ENCODE measurements around the gene STH. TPM values are rescaled to one million over a fixed set of nuclear protein-coding genes. Genes with fewer than 3 reads are reported as not detected.

Gene STH
- total RNA-seq, 2 donors from 2014 or later, result not detected

DNA sequence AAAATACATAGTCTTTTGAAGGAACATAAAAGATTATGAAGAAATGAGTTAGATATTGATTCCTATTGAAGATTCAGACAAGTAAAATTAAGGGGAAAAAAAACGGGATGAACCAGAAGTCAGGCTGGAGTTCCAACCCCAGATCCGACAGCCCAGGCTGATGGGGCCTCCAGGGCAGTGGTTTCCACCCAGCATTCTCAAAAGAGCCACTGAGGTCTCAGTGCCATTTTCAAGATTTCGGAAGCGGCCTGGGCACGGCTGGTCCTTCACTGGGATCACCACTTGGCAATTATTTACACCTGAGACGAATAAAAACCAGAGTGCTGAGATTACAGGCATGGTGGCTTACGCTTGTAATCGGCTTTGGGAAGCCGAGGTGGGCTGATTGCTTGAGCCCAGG is 9.5 kb downstream of the STH start:
- Histone ChIP-seq H3K4me1 (ENCODE audit: control insufficient read depth, insufficient read depth, low read length) (no peaks in the 10 kb centered on the region), H3K36me3 (ENCODE audit: control insufficient read depth, insufficient read depth, low read length) (no peaks in the 10 kb centered on the region), H3K9ac (ENCODE audit: extremely low read depth, low read length, poor library complexity, severe bottlenecking) (no peak overlapping the region), H3K27ac (ENCODE audit: low read depth, low read length) (no peak overlapping the region), H3K9me3 (ENCODE audit: control insufficient read depth, low read length) (no peaks in the 10 kb centered on the region), H3K27me3 (ENCODE audit: control insufficient read depth, insufficient read depth, low read length, poor library complexity, severe bottlenecking) (no peaks in the 10 kb centered on the region), H3K4me3 (ENCODE audit: low read length) (no peak overlapping the region)
- Mint-ChIP-seq H3K36me3 (ENCODE audit: low read depth) (no peaks in the 10 kb centered on the region), H3K4me3 (no peak overlapping the region), H3K27ac (no peak overlapping the region), H3K4me1 (no peaks in the 10 kb centered on the region), H3K9me3 (peaks cover 2% of the 10 kb centered on the region), H3K27me3 (ENCODE audit: insufficient read depth) (no peaks in the 10 kb centered on the region)
- WGBS, 2 experiments (ENCODE audit: insufficient coverage in 1 of 2, insufficient read length in 1 of 2), result 92 to 96% methylated on average over 9 of the region's 9 CpGs
- TF ChIP-seq, protein P1, sequence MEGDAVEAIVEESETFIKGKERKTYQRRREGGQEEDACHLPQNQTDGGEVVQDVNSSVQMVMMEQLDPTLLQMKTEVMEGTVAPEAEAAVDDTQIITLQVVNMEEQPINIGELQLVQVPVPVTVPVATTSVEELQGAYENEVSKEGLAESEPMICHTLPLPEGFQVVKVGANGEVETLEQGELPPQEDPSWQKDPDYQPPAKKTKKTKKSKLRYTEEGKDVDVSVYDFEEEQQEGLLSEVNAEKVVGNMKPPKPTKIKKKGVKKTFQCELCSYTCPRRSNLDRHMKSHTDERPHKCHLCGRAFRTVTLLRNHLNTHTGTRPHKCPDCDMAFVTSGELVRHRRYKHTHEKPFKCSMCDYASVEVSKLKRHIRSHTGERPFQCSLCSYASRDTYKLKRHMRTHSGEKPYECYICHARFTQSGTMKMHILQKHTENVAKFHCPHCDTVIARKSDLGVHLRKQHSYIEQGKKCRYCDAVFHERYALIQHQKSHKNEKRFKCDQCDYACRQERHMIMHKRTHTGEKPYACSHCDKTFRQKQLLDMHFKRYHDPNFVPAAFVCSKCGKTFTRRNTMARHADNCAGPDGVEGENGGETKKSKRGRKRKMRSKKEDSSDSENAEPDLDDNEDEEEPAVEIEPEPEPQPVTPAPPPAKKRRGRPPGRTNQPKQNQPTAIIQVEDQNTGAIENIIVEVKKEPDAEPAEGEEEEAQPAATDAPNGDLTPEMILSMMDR (conservative IDR thresholded peaks at IDR 0.05), result no peak
- no peak for DNase-seq

DNA sequence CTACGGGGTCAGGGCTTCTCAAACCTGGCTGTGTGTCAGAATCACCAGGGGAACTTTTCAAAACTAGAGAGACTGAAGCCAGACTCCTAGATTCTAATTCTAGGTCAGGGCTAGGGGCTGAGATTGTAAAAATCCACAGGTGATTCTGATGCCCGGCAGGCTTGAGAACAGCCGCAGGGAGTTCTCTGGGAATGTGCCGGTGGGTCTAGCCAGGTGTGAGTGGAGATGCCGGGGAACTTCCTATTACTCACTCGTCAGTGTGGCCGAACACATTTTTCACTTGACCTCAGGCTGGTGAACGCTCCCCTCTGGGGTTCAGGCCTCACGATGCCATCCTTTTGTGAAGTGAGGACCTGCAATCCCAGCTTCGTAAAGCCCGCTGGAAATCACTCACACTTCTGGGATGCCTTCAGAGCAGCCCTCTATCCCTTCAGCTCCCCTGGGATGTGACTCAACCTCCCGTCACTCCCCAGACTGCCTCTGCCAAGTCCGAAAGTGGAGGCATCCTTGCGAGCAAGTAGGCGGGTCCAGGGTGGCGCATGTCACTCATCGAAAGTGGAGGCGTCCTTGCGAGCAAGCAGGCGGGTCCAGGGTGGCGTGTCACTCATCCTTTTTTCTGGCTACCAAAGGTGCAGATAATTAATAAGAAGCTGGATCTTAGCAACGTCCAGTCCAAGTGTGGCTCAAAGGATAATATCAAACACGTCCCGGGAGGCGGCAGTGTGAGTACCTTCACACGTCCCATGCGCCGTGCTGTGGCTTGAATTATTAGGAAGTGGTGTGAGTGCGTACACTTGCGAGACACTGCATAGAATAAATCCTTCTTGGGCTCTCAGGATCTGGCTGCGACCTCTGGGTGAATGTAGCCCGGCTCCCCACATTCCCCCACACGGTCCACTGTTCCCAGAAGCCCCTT is 10.9 kb downstream of the STH start:
- Histone ChIP-seq H3K9me3 (ENCODE audit: control insufficient read depth, low read length) (no peaks in the 10 kb centered on the region), H3K9ac (ENCODE audit: extremely low read depth, low read length, poor library complexity, severe bottlenecking) (no peak overlapping the region), H3K36me3 (ENCODE audit: control insufficient read depth, insufficient read depth, low read length) (no peaks in the 10 kb centered on the region), H3K4me3 (ENCODE audit: low read length) (no peak overlapping the region), H3K4me1 (ENCODE audit: control insufficient read depth, insufficient read depth, low read length) (no peaks in the 10 kb centered on the region), H3K27ac (ENCODE audit: low read depth, low read length) (no peak overlapping the region), H3K27me3 (ENCODE audit: control insufficient read depth, insufficient read depth, low read length, poor library complexity, severe bottlenecking) (no peaks in the 10 kb centered on the region)
- WGBS, 2 experiments (ENCODE audit: insufficient coverage in 1 of 2, insufficient read length in 1 of 2), result 91 to 94% methylated on average over 32 to 33 of the region's 33 CpGs
- Mint-ChIP-seq H3K27ac (no peak overlapping the region), H3K9me3 (peaks cover 2% of the 10 kb centered on the region), H3K4me1 (no peaks in the 10 kb centered on the region), H3K4me3 (no peak overlapping the region), H3K27me3 (ENCODE audit: insufficient read depth) (no peaks in the 10 kb centered on the region), H3K36me3 (ENCODE audit: low read depth) (no peaks in the 10 kb centered on the region)
- DNase-seq, result no peak
- TF ChIP-seq, protein P1 (conservative IDR thresholded peaks at IDR 0.05), result no peak

DNA sequence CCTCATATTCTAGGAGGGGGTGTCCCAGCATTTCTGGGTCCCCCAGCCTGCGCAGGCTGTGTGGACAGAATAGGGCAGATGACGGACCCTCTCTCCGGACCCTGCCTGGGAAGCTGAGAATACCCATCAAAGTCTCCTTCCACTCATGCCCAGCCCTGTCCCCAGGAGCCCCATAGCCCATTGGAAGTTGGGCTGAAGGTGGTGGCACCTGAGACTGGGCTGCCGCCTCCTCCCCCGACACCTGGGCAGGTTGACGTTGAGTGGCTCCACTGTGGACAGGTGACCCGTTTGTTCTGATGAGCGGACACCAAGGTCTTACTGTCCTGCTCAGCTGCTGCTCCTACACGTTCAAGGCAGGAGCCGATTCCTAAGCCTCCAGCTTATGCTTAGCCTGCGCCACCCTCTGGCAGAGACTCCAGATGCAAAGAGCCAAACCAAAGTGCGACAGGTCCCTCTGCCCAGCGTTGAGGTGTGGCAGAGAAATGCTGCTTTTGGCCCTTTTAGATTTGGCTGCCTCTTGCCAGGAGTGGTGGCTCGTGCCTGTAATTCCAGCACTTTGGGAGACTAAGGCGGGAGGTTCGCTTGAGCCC is 11.6 kb downstream of the STH start:
- Mint-ChIP-seq H3K4me3 (no peak overlapping the region), H3K9me3 (peaks cover 2% of the 10 kb centered on the region), H3K27ac (no peak overlapping the region), H3K27me3 (ENCODE audit: insufficient read depth) (no peaks in the 10 kb centered on the region), H3K36me3 (ENCODE audit: low read depth) (no peaks in the 10 kb centered on the region), H3K4me1 (no peaks in the 10 kb centered on the region)
- no peaks in the 10 kb centered on the region for H3K27me3 ChIP-seq (ENCODE audit: control insufficient read depth, insufficient read depth, low read length, poor library complexity, severe bottlenecking)
- no peak overlapping the region for H3K9ac ChIP-seq (ENCODE audit: extremely low read depth, low read length, poor library complexity, severe bottlenecking)
- no peak overlapping the region for H3K4me3 ChIP-seq (ENCODE audit: low read length)
- 85 to 90% methylated on average over 11 to 16 of the region's 16 CpGs for WGBS, 2 experiments (ENCODE audit: insufficient coverage in 1 of 2, insufficient read length in 1 of 2)
- TF ChIP-seq, protein P1 (conservative IDR thresholded peaks at IDR 0.05), result peak; percentile 47
- no peaks in the 10 kb centered on the region for H3K36me3 ChIP-seq (ENCODE audit: control insufficient read depth, insufficient read depth, low read length)
- DNase-seq, result peak; percentile 80
- no peaks in the 10 kb centered on the region for H3K9me3 ChIP-seq (ENCODE audit: control insufficient read depth, low read length)
- H3K4me1 ChIP-seq (ENCODE audit: control insufficient read depth, insufficient read depth, low read length), result no peaks in the 10 kb centered on the region
- H3K27ac ChIP-seq (ENCODE audit: low read depth, low read length), result no peak overlapping the region

Data from endodermal cell (in vitro differentiated cells).